Loucy (cell line): Measurements from ENCODE around the gene INPP5D.

Experiments used
- EZH2phosphoT487 ChIP-seq: fragments of 200-600 bp; IDR thresholded peaks from 2 replicates; pipeline ENCODE4 v1.6.1; 2018; ENCODE audit warnings: antibody characterized with exemption, mild to moderate bottlenecking, moderate library complexity, borderline replicate concordance
- TF ChIP-seq, protein P1 (sequence below): fragments of 200-600 bp; sonication (generic); conservative IDR thresholded peaks from 2 replicates; pipeline ENCODE4 v1.5.1; 2014; ENCODE audit warnings: mild to moderate bottlenecking, antibody characterized with exemption, low read length

DNA sequence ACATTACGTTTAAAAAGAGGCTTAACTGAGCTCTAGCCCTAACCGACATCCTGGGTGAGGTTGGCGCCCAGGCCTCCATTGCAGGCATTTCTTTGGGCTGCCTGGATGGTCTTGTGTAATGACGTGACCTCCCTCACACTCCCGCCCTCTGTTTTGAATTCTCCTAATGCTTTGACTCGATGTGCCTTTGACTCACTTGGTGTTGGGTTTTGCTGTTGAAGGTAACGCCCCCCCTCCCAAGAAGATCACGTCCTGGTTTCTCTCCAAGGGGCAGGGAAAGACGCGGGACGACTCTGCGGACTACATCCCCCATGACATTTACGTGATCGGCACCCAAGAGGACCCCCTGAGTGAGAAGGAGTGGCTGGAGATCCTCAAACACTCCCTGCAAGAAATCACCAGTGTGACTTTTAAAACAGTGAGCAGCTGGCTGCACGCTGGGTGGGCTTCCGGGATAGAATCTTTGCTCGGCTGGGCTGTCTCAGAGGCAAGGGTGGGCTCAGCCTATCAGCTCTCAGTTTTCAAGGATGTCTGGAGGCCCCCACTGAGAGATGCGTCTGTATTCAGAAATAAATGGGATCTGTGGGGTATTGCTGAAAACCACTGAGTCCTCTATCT is 103.5 kb downstream of the INPP5D start:
- TF ChIP-seq, protein P1, sequence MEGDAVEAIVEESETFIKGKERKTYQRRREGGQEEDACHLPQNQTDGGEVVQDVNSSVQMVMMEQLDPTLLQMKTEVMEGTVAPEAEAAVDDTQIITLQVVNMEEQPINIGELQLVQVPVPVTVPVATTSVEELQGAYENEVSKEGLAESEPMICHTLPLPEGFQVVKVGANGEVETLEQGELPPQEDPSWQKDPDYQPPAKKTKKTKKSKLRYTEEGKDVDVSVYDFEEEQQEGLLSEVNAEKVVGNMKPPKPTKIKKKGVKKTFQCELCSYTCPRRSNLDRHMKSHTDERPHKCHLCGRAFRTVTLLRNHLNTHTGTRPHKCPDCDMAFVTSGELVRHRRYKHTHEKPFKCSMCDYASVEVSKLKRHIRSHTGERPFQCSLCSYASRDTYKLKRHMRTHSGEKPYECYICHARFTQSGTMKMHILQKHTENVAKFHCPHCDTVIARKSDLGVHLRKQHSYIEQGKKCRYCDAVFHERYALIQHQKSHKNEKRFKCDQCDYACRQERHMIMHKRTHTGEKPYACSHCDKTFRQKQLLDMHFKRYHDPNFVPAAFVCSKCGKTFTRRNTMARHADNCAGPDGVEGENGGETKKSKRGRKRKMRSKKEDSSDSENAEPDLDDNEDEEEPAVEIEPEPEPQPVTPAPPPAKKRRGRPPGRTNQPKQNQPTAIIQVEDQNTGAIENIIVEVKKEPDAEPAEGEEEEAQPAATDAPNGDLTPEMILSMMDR, result no peak
- no peak for TF ChIP-seq EZH2phosphoT487
